Type B pancreatic cell (in vitro differentiated cells): ENCODE data around the gene SNX13. TPM values are rescaled to one million over a fixed set of nuclear protein-coding genes. Genes with fewer than 3 reads are reported as not detected.

Source experiments
- DNase-seq: peaks from one replicate; pipeline ENCODE4 v3.0.0; 2021; ENCODE audit warnings: mixed read lengths; ENCODE audit not compliant: unreplicated experiment; ENCODE audit errors: extremely low spot score
- H3K27ac Mint-ChIP-seq: 2 replicates; pipeline ENCODE4 v1.8.0; 2021; ENCODE audit warnings: mild to moderate bottlenecking, mixed read lengths
- H3K27me3 Mint-ChIP-seq: 2 replicates; pipeline ENCODE4 v1.8.0; 2021; ENCODE audit warnings: mixed read lengths
- H3K36me3 Mint-ChIP-seq: 2 replicates; pipeline ENCODE4 v1.8.0; 2021; ENCODE audit warnings: mixed read lengths
- H3K4me1 Mint-ChIP-seq: one replicate; pipeline ENCODE4 v1.8.0; 2021; ENCODE audit warnings: mixed read lengths; ENCODE audit not compliant: unreplicated experiment
- H3K4me3 Mint-ChIP-seq: 2 replicates; pipeline ENCODE4 v1.8.0; 2021; ENCODE audit warnings: mild to moderate bottlenecking, mixed read lengths
- H3K9me3 Mint-ChIP-seq: 2 replicates; pipeline ENCODE4 v1.8.0; 2021; ENCODE audit warnings: mixed read lengths
- CTCF ChIP-seq: fragments of 200-600 bp; sonication (generic); conservative IDR thresholded peaks from 2 replicates; pipeline ENCODE4 v1.5.0; 2021; ENCODE audit warnings: antibody characterized with exemption, mild to moderate bottlenecking
- total RNA-seq: library from RNA; stranded (reverse); gene quantifications from 2 replicates; pipeline ENCODE4 v1.2.1, GENCODE V29; 2021; ENCODE audit warnings: low replicate concordance

Gene SNX13
- total RNA-seq, 1 donor from 2014 or later, result 48.9 TPM

- no peak for TF ChIP-seq CTCF
- no peak for DNase-seq
- Mint-ChIP-seq H3K27me3 (no peaks in the 10 kb centered on the region), H3K9me3 (peaks cover 5% of the 10 kb centered on the region), H3K4me3 (no peak overlapping the region), H3K27ac (no peak overlapping the region), H3K4me1 (no peaks in the 10 kb centered on the region), H3K36me3 (peaks cover 58% of the 10 kb centered on the region)
Observed at GRCh38 chr7:17806631-17807030, 133.7 kb downstream of the SNX13 start.

- Mint-ChIP-seq H3K4me3 (no peak overlapping the region), H3K27ac (no peak overlapping the region), H3K27me3 (no peaks in the 10 kb centered on the region), H3K9me3 (no peaks in the 10 kb centered on the region), H3K36me3 (peaks cover 34% of the 10 kb centered on the region), H3K4me1 (no peaks in the 10 kb centered on the region)
- no peak for DNase-seq
- TF ChIP-seq CTCF, result no peak
Observed at GRCh38 chr7:17802056-17802455, 138.2 kb downstream of the SNX13 start.

- H3K27ac Mint-ChIP-seq, result no peak overlapping the region
- H3K27me3 Mint-ChIP-seq, result no peaks in the 10 kb centered on the region
- H3K4me1 Mint-ChIP-seq, result no peaks in the 10 kb centered on the region
- no peaks in the 10 kb centered on the region for H3K9me3 Mint-ChIP-seq
- H3K36me3 Mint-ChIP-seq, result peaks cover 10% of the 10 kb centered on the region
- no peak for TF ChIP-seq CTCF
- no peak overlapping the region for H3K4me3 Mint-ChIP-seq
- DNase-seq, result no peak
Observed at GRCh38 chr7:17792075-17792936, 148.0 kb downstream of the SNX13 start.

GRCh38 chr7:17787257-17787656 is 153.0 kb downstream of the SNX13 start:
- H3K4me1 Mint-ChIP-seq, result peaks cover 11% of the 10 kb centered on the region
- no peak for DNase-seq
- H3K36me3 Mint-ChIP-seq, result no peaks in the 10 kb centered on the region
- no peak overlapping the region for H3K27ac Mint-ChIP-seq
- no peaks in the 10 kb centered on the region for H3K27me3 Mint-ChIP-seq
- no peaks in the 10 kb centered on the region for H3K9me3 Mint-ChIP-seq
- no peak for TF ChIP-seq CTCF
- no peak overlapping the region for H3K4me3 Mint-ChIP-seq

- no peak overlapping the region for H3K27ac Mint-ChIP-seq
- no peaks in the 10 kb centered on the region for H3K36me3 Mint-ChIP-seq
- no peaks in the 10 kb centered on the region for H3K27me3 Mint-ChIP-seq
- H3K9me3 Mint-ChIP-seq, result no peaks in the 10 kb centered on the region
- no peak overlapping the region for H3K4me3 Mint-ChIP-seq
- TF ChIP-seq CTCF, result no peak
- DNase-seq, result no peak
- peaks cover 11% of the 10 kb centered on the region for H3K4me1 Mint-ChIP-seq
Observed at GRCh38 chr7:17786314-17786852, 153.9 kb downstream of the SNX13 start.
